ENCODE measurements around the gene SLC9A7.

SLC9A7 gene

DNA sequence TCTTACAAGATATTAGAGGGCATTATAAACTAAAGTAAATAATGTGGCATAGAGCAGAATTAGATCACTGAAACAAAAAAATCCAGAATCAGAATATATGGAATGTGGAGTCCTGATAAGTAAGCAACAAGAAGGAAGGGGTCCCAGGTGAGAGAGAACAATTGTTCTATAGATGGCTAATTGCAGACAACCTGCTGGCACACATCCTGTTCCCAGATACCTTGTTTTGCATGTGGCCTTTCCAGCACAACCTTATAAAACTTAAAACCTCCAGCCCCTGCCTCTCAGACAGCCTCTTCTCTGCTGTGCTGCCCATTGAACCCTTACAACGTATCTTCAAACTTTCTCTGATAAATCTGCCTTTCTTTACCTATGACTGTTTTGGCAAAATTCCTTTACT lies 209.0 kb downstream of the SLC9A7 start:
- DNase-seq (ENCODE audit: low read depth) = no peak
- no peak overlapping the region for H3K4me3 ChIP-seq (ENCODE audit: low read depth, low read length)
- TF ChIP-seq, protein P1, sequence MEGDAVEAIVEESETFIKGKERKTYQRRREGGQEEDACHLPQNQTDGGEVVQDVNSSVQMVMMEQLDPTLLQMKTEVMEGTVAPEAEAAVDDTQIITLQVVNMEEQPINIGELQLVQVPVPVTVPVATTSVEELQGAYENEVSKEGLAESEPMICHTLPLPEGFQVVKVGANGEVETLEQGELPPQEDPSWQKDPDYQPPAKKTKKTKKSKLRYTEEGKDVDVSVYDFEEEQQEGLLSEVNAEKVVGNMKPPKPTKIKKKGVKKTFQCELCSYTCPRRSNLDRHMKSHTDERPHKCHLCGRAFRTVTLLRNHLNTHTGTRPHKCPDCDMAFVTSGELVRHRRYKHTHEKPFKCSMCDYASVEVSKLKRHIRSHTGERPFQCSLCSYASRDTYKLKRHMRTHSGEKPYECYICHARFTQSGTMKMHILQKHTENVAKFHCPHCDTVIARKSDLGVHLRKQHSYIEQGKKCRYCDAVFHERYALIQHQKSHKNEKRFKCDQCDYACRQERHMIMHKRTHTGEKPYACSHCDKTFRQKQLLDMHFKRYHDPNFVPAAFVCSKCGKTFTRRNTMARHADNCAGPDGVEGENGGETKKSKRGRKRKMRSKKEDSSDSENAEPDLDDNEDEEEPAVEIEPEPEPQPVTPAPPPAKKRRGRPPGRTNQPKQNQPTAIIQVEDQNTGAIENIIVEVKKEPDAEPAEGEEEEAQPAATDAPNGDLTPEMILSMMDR (IDR thresholded peaks at IDR 0.05; ENCODE audit: insufficient read depth, low read depth, low read length, missing control alignments) = no peak
